ENCODE data around the gene KPNA4.

Gene KPNA4

DNA sequence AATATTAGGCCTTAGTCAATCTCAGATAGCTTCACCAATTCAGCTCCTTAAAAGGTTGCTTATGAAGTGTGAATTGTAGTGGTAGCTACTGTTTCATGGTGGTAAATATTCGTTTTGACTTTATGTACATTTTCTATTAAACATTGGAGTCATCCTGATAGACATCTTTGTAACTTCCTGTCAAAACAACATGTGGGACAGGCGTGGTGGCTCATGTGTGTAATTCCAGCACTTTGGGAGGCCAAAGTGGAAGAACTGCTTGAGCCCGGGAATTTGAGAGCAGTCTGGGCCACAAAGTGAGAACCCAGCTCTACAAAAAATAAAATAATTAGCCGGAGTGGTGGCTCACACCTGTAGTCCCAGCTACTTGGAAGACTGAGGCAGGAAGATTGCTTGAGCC, 113.8 kb downstream of the KPNA4 start:
- no peak overlapping the region for H3K27ac ChIP-seq (ENCODE audit: low read depth, low read length)
- peaks cover 38% of the 10 kb centered on the region for H3K79me2 ChIP-seq (ENCODE audit: control insufficient read depth, low read length)
- peaks cover 45% of the 10 kb centered on the region for H3K4me1 ChIP-seq (ENCODE audit: control insufficient read depth, low read length)
- no peak for TF ChIP-seq EZH2phosphoT487 (IDR thresholded peaks at IDR 0.05; ENCODE audit: borderline replicate concordance, low read length)
- TF ChIP-seq, protein P1, sequence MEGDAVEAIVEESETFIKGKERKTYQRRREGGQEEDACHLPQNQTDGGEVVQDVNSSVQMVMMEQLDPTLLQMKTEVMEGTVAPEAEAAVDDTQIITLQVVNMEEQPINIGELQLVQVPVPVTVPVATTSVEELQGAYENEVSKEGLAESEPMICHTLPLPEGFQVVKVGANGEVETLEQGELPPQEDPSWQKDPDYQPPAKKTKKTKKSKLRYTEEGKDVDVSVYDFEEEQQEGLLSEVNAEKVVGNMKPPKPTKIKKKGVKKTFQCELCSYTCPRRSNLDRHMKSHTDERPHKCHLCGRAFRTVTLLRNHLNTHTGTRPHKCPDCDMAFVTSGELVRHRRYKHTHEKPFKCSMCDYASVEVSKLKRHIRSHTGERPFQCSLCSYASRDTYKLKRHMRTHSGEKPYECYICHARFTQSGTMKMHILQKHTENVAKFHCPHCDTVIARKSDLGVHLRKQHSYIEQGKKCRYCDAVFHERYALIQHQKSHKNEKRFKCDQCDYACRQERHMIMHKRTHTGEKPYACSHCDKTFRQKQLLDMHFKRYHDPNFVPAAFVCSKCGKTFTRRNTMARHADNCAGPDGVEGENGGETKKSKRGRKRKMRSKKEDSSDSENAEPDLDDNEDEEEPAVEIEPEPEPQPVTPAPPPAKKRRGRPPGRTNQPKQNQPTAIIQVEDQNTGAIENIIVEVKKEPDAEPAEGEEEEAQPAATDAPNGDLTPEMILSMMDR (IDR thresholded peaks at IDR 0.05; ENCODE audit: low read depth, low read length, poor library complexity, severe bottlenecking), result no peak
- no peaks in the 10 kb centered on the region; the same call in 1 of the 2 replicates for H4K20me1 ChIP-seq (ENCODE audit: control insufficient read depth, insufficient read depth, low read depth, low read length)
- H3K9me2 ChIP-seq (replicated peaks; ENCODE audit: control insufficient read depth, low read length), result no peaks in the 10 kb centered on the region
- peaks cover 36% of the 10 kb centered on the region for H3K36me3 ChIP-seq (ENCODE audit: control insufficient read depth, low read length)
- H3K4me3 ChIP-seq (ENCODE audit: low read length), result no peak overlapping the region
- H3K9me3 ChIP-seq (ENCODE audit: control insufficient read depth, insufficient read depth, low read length), result no peaks in the 10 kb centered on the region
- peaks cover 3% of the 10 kb centered on the region; the same call in 1 of the 2 replicates for H3F3A ChIP-seq (ENCODE audit: control insufficient read depth, insufficient read depth)
- H3K27me3 ChIP-seq (ENCODE audit: control insufficient read depth, low read length), result no peaks in the 10 kb centered on the region
- H3K4me2 ChIP-seq (ENCODE audit: low read length), result no peak overlapping the region

DNA sequence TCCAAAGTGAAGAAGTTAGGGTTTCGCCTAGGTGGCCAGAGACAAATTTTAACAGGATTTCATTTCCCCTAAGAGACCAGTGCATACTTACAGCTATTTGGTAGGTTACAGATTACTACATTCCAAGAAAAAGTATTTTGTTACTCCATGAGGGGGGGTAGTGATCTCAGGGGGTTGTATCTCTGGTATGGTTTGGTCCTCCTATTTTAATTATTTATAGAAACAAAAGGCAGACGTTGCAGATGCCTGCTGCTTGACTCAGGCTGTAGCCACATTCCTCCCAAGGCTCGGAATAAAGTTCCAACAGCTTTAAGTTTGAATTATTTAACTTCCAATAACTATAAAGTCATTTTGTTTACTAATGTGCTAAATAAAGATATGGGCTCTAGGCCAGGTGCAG, 114.5 kb downstream of the KPNA4 start:
- Histone ChIP-seq H3K4me1 (ENCODE audit: control insufficient read depth, low read length) (peaks cover 52% of the 10 kb centered on the region), H3K4me2 (ENCODE audit: low read length) (peak overlapping the region; percentile 75), H3F3A (ENCODE audit: control insufficient read depth, insufficient read depth) (peaks cover 3% of the 10 kb centered on the region; the same call in 1 of the 2 replicates), H3K27ac (ENCODE audit: low read depth, low read length) (peak overlapping the region; percentile 92), H3K4me3 (ENCODE audit: low read length) (peak overlapping the region; percentile 96), H3K36me3 (ENCODE audit: control insufficient read depth, low read length) (peaks cover 43% of the 10 kb centered on the region), H3K9me3 (ENCODE audit: control insufficient read depth, insufficient read depth, low read length) (no peaks in the 10 kb centered on the region), H4K20me1 (ENCODE audit: control insufficient read depth, insufficient read depth, low read depth, low read length) (no peaks in the 10 kb centered on the region; the same call in 1 of the 2 replicates), H3K79me2 (ENCODE audit: control insufficient read depth, low read length) (peaks cover 45% of the 10 kb centered on the region), H3K9me2 (replicated peaks; ENCODE audit: control insufficient read depth, low read length) (no peaks in the 10 kb centered on the region), H3K27me3 (ENCODE audit: control insufficient read depth, low read length) (no peaks in the 10 kb centered on the region)
- no peak for TF ChIP-seq EZH2phosphoT487 (IDR thresholded peaks at IDR 0.05; ENCODE audit: borderline replicate concordance, low read length)
- TF ChIP-seq, protein P1 (IDR thresholded peaks at IDR 0.05; ENCODE audit: low read depth, low read length, poor library complexity, severe bottlenecking), result no peak

DNA sequence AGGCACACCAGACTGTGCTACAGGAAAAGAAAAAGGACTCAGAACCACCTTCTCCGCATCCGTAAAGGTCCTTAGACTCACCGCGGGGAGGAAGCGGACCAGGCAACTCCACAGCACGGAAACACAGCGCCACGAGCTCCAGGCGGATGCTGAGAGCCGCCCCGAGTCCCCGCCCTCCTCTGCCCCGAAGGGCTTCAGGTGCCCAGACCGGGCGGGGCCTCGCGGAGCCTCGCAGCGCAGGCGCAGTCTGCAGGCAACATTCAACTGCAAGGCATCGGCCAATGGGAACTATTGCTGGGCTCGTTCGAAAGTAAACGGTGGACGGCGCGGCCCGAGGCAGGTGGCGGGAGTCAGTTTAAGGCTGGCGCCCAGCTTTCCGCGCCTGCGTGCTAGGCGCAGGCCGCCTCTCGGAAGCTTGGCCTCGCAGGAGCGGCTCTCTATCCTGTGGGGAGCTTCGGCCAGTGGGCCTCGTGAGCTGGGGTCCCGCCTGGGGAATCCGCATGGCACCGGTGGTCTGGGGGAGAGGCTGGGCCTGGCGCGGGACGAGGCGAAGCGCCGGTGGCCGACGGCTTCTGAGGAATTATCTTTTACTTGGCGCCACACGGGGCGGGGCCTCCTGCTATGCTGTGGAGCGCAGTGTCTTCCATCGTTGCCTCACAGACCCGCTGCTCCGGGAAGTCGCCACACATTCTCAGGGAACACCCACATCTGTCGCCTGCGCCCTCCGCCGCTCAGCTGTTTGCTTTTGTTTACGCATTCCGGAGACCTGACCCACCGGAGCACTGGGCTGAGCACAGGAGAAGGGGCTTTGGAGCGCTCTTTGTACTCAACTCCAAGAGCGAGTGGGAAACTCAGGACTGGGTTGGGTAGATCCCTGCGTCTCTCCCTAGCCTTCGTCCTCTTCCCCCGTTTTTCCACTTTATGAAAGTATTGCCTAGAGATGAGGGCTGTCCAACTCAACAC, 115.5 kb downstream of the KPNA4 start, which contains the start of gene TRIM59:
Gene TRIM59 (minus strand): TSS at position 151 of the 963 bp plus-strand sequence. CDS start 10,603 bp downstream, outside the sequence.
- peaks cover 3% of the 10 kb centered on the region; the same call in 1 of the 2 replicates for H3F3A ChIP-seq (ENCODE audit: control insufficient read depth, insufficient read depth)

More for the DNA sequence above, 115.5 kb downstream of the KPNA4 start, which contains the start of gene TRIM59:
- no peak for TF ChIP-seq EZH2phosphoT487 (IDR thresholded peaks at IDR 0.05; ENCODE audit: borderline replicate concordance, low read length)
- TF ChIP-seq, protein P1 (IDR thresholded peaks at IDR 0.05; ENCODE audit: low read depth, low read length, poor library complexity, severe bottlenecking), result no peak
- H3K79me2 ChIP-seq (ENCODE audit: control insufficient read depth, low read length), result peaks cover 54% of the 10 kb centered on the region
- peak within 1 kb of the TSS; percentile 96 for H3K4me3 ChIP-seq (ENCODE audit: low read length)
- peaks cover 52% of the 10 kb centered on the region for H3K36me3 ChIP-seq (ENCODE audit: control insufficient read depth, low read length)
- no peaks in the 10 kb centered on the region for H3K9me2 ChIP-seq (replicated peaks; ENCODE audit: control insufficient read depth, low read length)
- H3K4me1 ChIP-seq (ENCODE audit: control insufficient read depth, low read length), result peaks cover 52% of the 10 kb centered on the region
- no peaks in the 10 kb centered on the region for H3K9me3 ChIP-seq (ENCODE audit: control insufficient read depth, insufficient read depth, low read length)
- no peaks in the 10 kb centered on the region for H3K27me3 ChIP-seq (ENCODE audit: control insufficient read depth, low read length)
- no peaks in the 10 kb centered on the region; the same call in 1 of the 2 replicates for H4K20me1 ChIP-seq (ENCODE audit: control insufficient read depth, insufficient read depth, low read depth, low read length)
- peak within 1 kb of the TSS; percentile 92 for H3K27ac ChIP-seq (ENCODE audit: low read depth, low read length)
- peak within 1 kb of the TSS; percentile 75 for H3K4me2 ChIP-seq (ENCODE audit: low read length)
